Smooth muscle cell of the coronary artery (primary cell): ENCODE data around the gene ARHGAP6. TPM values are rescaled to one million over a fixed set of nuclear protein-coding genes. Genes with fewer than 3 reads are reported as not detected.

Experiments used
- total RNA-seq: library from RNA; depleted of rRNA; stranded (reverse); fragments of >200 nt; gene quantifications from 2 replicates; pipeline ENCODE4 v1.2.3, GENCODE V29; 2014; ENCODE audit warnings: low replicate concordance

Gene ARHGAP6
- total RNA-seq = 1.6 and 8.3 TPM in 2 replicates

DNA sequence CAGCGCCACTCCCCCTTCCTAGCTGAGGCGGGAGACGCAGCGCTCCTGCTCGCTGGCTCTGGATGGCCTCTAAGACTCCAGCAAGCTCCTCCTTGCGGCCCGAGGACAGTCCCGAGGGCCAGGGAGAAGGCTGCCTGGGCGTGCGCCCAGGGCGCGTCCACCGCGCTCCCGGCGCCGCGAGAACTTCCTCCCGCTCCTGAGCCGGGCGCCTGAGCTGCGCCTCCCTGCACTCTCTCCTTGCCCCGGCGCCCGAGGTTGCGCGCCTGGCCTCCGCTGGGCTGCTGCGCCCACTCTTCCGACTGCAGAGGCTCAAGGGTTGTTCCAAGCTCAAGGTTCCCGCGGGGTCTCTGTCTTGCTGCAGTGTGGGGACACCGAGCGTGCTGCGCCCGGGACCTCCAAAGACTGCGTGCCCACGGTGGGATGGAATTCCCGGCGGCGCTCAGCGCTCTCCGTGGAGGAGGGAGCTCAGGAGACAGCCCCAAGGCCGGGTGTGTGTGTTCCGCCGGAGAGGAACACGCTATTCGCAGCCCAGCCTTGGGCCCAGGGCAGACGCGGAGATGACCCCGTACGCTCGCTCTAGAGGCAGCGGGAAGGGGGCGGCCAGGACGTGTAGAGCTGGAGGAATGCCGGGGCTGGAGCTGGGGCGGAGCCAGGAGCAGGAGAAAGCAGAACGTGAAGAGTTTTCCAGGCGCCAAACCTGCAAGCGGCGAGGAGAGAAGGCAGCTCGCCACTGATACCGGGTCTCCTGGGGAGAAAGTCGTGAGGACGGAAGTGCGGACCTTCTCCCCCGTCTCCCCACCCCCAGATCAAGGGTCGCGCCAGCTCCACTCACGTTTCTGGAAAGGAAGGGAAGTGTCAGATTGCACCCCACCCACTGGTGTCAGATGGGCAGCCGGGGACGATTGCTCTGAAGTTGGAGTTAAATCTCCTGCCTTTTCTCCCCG lies at the start of gene ARHGAP6:
Gene ARHGAP6 (minus strand): TSS at position 753 of the 944 bp plus-strand sequence. CDS start 1,092 bp downstream, outside the sequence.

GRCh38 chrX:11293113-11293512 lies 372.6 kb downstream of the ARHGAP6 start, which contains the start of gene AMELX:
TSS of gene AMELX (plus strand) at chrX:11293413. CDS start at chrX:11294789, 1,376 bp downstream.

DNA sequence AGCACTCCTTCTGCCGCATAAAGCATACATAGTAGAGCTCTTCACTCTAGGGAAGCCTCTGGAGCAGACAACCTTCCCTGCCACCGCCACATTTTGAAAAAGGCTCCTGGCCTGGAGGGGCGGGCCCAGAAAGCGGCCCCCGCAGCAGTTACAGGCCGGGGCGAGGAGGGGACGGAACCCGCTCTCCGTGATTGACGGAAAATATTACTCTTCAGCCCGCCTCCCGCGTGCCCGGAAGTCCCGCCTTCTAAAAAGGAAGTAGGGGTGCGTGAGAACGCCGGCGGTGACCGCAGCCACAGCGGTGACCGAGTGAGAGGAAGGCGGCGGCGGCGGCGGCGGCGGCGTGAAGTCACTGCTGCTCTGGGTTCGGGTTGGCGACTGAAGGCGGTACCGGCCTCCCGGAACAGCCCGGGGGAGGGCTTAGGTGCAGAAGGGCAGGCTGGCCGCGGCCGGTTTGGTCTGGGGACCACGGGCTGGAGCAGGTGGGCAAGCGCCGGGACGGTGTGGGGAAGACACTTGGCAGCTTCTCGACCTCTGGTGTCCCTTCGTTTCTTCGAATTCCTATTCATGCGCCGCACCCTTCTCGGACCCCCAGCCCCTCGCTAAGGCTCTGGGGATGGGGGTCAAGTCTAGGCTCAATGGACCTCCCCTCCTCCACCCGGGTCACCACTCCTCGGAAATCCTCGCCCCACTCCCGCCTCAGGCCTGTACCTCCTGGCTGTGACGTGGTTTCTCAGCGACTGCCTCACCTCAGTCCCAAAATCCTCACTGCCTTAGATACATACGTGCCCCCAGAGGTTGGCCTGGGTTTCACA lies 554.5 kb downstream of the ARHGAP6 start, which contains the start of gene HCCS:
Gene HCCS (plus strand): TSS at position 296 of the 815 bp plus-strand sequence. CDS start 729 bp downstream, outside the sequence.

Other genes starting within 250 kb of the ARHGAP6 start
- gene MSL3, start 92.3 kb upstream of the ARHGAP6 start, total RNA-seq = 10.3 and 20.9 TPM in 2 replicates